ENCODE data around the gene GSDME.
"Not testable (repeated sequence)": the region's sequence is repeated elsewhere in the genome, so short reads cannot be mapped to it uniquely, and the experiment has no call there.

GSDME gene

GRCh38 chr7:24740871-24741270 lies 16.4 kb downstream of the GSDME start:
- no peak for DNase-seq

DNA sequence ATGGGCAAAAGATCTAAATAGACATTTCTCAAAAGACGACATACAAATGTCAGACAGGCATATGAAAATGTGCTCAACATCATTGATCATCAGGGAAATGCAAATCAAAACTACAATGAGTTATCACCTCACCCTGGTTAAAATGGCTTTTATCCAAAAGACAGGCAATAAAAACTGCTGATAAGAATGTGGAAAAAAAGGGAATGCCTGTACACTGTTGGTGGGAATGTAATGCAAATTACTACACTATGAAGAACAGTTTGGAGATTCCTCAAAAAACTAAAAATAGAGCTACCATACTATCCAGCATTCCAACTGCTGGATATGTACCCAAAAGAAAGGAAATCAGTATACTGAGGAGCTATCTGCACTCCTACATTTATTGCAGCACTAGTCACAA lies 18.0 kb downstream of the GSDME start:
- no peak for DNase-seq

GRCh38 chr7:24738577-24738976 lies 18.7 kb downstream of the GSDME start:
- no peak for DNase-seq

GRCh38 chr7:24737281-24737680 lies 20.0 kb downstream of the GSDME start:
- no peak for DNase-seq

DNA sequence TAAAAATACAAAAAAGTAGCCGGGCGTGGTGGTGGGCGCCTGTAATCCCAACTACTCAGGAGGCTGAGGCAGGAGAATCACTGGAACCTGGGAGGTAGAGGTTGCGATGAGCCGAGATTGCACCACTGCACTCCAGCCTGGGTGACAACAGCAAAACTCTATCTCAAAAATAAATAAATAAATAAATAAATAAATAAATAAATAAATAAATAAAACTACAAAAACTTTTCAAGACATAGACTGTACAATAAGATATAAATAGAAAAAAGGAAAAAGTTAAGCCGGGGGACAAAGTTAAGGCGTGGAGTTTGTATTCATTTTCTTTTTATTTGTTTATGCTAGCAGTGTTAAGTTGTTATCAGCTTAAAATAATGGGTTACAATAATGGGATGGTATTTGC lies 21.7 kb downstream of the GSDME start:
- not testable (repeated sequence) for DNase-seq

GRCh38 chr7:24734306-24734705 lies 23.0 kb downstream of the GSDME start:
- no peak for DNase-seq

DNA sequence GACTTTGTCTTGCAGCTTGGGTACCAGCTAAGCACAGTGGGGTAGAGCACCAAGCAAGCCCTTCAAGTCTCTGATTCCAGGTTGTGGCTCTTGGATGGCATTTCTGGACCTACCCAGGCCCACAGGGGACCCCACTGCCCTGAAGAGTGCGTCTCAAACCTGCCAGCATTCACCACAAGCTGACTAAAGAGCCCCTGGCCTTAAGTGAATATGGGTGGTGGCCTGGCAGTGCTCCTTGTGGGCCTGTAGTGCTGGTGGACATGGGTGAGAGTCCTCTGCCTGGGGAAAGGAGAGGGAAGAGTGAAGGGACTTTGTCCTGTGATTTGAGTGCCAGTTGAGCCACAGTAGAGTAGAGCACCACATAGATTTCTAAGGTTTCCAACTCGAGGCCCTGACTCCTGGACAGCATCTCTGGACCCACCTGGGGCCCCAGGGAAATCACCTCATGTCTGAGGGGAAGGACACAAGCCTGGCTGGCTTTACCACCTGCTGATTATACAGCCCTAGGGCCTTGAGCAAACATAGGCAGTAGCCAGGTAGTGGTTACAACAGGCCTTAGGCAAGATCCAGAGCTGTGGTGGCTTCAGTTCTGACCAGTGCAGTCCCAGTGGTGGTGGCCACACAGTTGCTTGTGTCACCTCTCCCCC lies 23.7 kb downstream of the GSDME start:
- peak; percentile 46 for DNase-seq

- peak; percentile 38 for DNase-seq
Measured at GRCh38 chr7:24732646-24733413, 24.4 kb downstream of the GSDME start.

DNA sequence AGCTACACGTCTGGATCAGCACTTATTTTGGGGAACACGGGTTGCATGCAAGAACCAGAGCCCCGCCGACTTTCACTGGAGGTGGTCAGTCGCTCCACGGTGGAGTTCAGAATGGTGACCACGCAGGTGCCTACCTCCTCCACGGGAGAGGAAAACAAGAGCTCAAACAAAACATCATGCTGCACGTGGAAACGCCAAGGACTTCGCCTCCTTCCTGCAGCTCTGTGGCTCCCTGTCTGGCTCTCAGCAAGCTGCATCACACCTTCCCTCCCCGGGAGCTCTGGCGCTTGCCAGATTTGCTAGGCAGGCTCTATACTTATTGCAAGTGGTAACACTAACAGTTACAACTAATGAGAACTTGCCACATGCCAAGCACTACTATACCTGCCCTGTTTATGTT lies 26.0 kb downstream of the GSDME start:
- no peak for DNase-seq

- no peak for DNase-seq
Measured at GRCh38 chr7:24730018-24730369, 27.3 kb downstream of the GSDME start.

- DNase-seq = no peak
Measured at GRCh38 chr7:24729365-24730017, 27.8 kb downstream of the GSDME start.

DNA sequence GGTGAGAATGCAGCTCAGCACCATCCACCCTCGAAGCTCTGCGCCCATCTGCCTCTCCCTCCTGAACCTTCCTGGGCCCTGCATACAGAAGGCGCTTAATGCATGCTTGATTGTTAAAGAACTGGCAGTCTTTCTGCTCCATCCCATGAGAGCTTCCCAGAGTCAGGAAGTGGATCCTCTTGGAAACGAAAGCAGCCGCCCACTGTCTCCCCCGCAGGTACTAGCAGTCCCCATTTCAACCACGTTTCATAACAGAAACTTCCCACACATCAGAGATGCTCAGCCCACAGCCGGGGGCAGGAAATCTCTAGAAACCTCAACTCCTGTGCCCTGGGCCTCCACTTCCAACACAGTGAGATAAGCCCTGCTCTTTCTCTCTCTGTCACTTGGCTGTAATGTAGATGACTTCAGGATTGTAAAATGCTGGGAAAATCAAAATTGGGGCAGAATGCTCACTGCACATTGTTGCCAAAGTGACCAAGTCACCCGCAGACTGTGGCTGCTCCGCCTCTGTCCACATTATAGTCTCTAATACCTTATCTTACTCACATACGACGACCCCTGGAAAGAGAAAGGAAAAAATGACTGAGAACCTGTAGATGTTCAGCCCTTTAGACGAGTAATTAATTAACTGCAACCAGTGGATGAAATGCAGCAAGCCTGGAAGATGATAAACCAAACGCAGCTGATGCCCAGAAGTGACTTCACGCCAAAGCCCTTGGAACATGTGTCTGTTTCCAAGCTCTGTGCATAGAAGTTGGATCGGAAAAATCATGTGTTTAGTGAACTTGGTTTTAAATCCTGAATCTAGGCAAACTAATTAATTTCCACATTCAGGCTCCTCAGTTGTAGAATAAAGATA lies 28.5 kb downstream of the GSDME start:
- no peak for DNase-seq

DNA sequence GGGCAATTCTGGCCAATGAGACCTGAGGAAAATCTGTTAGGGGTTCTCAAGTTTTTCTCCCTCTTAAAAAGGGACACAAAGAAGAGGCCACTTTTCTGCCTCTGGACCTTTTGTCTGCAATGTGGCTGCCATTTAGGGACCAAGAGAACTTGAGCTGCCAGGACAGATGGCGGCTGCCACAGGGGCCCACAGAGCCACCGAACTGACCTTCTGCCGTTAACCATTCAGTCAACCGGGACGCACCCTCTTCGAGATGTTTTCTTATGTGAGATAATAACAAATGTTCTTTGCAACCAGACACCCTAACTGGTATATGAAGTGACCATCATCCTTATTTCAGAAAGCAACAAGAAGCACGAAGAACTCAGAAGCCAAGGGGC lies 29.2 kb downstream of the GSDME start:
- no peak for DNase-seq

GRCh38 chr7:24727154-24728120 lies 29.8 kb downstream of the GSDME start:
- DNase-seq = peak; percentile 55

DNA sequence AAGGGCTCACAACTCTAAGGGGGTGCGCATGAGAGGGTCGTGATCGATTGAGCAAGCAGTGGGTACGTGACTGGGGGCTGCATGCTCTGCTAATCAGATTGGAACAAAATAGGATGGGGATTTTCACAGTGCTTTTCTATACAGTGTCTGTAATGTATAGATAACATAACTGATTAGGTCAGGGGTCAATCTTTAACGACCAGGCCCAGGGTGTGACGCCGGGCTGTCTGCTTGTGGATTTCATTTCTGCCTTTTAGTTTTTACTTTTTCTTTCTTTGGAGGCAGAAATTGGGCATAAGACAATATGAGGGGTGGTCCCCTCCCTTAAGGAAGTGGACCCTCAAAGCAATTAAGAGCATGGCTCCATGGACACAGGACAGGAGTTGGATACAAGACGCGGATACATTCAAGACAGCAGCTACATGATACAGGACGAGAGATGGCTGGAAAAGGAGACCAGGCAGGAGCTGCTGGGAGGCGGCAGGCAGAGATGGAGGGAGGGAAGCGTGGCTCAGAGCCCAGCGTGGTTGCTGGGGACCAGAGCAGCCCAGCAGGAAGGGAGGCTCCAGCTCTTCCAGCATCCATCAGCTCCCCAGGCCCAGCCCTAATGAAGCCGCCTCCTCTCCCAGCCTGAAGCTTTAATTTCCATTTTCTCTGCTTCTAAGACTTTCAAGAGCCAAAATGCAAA lies 31.6 kb downstream of the GSDME start:
- DNase-seq = peak; percentile 38

- peak; percentile 35 for DNase-seq
Measured at GRCh38 chr7:24724451-24725190, 32.6 kb downstream of the GSDME start.

DNA sequence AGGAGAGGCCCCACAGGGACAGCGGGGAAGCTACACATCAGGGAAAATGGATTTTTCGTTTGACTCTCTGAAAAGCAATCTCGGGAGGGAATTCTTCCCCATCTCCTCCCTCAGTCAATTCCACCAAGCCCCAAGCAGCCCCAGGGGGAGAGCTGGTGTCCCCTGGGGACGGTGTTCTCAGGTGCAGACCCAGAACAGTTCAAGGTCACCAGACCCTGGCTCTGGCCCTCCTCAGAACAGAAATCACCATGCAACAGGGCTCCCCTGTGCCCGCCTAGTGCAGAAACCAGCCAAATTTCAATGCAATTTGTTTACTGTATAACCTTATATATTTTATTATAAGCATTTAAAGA lies 34.1 kb downstream of the GSDME start:
- DNase-seq = peak; percentile 1

GRCh38 chr7:24722386-24723177 lies 34.7 kb downstream of the GSDME start:
- peak; percentile 17 for DNase-seq

- peak; percentile 30 for DNase-seq
Measured at GRCh38 chr7:24721481-24722001, 35.7 kb downstream of the GSDME start.

- no peak for DNase-seq
Measured at GRCh38 chr7:24720283-24720682, 37.0 kb downstream of the GSDME start.

Data from activated CD8-positive, alpha-beta memory T cell treated with anti-CD3 and anti-CD28 coated beads for 24 hours (primary cell).